Measurements from ENCODE around the gene CAP2. TPM values are rescaled to one million over a fixed set of nuclear protein-coding genes. Genes with fewer than 3 reads are reported as not detected.

The CAP2 gene
- 10 to 100 TPM; 28.5 to 66.5 (median 59.0) TPM for total RNA-seq

DNA sequence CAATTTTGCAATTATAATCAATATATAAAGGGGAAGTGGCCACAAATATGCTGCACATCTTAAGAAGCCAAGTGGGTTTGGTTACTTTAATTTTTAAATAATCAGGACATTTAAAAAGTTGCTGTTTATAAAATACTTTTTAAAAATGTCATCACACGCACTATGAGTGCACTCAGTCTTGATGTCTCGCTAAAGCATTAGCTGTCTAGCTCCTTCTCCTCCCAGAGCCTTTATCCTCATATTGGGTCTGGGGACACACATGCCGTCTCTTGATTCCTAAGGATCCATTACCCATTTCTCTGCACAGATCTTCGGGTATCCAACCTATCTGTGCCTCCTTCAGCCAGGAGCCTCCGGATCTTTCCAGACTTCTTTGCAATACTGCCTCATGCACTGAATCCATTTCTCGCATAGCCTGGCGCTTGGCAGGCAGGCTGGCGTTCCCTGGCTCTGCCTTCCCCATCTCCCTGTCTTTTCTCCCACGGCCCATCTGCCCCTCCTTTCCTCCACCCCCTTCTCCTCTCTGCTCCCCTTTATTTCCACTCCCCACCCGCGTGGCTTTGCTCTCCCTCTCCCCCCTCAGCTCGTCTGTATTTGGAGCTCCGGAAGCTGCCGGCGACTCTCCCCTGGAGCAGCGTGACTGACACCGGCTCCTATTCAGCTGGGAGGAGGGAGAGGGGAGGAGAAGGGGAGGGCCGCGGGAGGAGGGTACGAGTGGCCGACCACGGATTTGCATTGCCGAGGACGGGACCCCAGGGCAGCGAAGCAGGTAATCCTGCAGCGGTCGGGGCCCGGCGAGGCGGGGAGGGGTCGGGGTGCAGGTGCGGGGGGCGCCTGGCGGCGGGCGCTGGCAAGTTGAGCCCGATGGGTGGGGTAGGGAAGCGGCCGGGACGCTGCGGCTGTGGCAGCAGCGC lies at the start of gene CAP2:
Gene CAP2, plus strand, starts transcription at position 618 of the 914 bp plus-strand sequence. CDS start 27,961 bp downstream, outside the sequence.
- Histone ChIP-seq H3K27me3 (no peaks in the 10 kb centered on the region), H3K9me3 (no peaks in the 10 kb centered on the region), H3K36me3 (no peaks in the 10 kb centered on the region), H3K27ac (peak within 1 kb of the TSS; percentile 85 to 98 (median 96)), H3K4me3 (peak within 1 kb of the TSS; percentile 94 to 97), H3K4me1 (peaks cover 0 to 23% (median 7%) of the 10 kb centered on the region in 3 donors)
- peak; percentile 88 for ATAC-seq
- TF ChIP-seq EP300 (IDR thresholded peaks at IDR 0.05) (no peak), CTCF (IDR thresholded peaks at IDR 0.05) (no peak), POLR2A (IDR thresholded peaks at IDR 0.05) (peak; percentile 13 to 17), POLR2AphosphoS5 (IDR thresholded peaks at IDR 0.05) (peak; percentile 41)
- WGBS, 2 donors (ENCODE audit: low coverage in 1 of 2) = 3 to 8% methylated on average over 9 to 11 of the region's 42 CpGs

DNA sequence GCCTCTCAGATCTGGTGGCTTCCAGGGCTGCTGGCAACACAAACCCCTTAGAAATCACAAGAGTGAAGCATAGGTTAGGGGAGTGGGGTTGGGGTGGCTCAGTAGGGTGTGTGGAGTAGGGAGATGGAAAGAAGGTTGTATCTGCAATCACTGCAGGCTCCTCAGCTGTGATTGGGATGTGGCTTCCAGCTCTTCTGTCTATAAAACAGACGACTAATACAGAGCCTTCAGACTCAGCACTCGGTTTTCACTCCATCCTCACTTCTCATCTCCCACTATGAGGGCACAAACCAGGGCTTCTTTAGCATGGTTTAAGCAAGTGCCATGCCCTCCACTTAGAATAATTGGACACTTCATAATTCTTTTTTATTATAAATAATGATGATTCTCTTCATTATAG lies 46.4 kb upstream of the CAP2 start:
- no peak for ATAC-seq
- TF ChIP-seq POLR2AphosphoS5 (IDR thresholded peaks at IDR 0.05) (no peak), EP300 (IDR thresholded peaks at IDR 0.05) (no peak), POLR2A (IDR thresholded peaks at IDR 0.05) (no peak), CTCF (IDR thresholded peaks at IDR 0.05) (no peak)
- Histone ChIP-seq H3K9me3 (no peaks in the 10 kb centered on the region), H3K4me1 (no peaks in the 10 kb centered on the region), H3K4me3 (no peak overlapping the region), H3K36me3 (no peaks in the 10 kb centered on the region), H3K27ac (no peak overlapping the region), H3K27me3 (no peaks in the 10 kb centered on the region)
- WGBS, 2 donors (ENCODE audit: low coverage in 1 of 2) = 36% methylated on average over 2 of the region's 2 CpGs; no CpG with 5 or more reads in 1 of the 2 donors

DNA sequence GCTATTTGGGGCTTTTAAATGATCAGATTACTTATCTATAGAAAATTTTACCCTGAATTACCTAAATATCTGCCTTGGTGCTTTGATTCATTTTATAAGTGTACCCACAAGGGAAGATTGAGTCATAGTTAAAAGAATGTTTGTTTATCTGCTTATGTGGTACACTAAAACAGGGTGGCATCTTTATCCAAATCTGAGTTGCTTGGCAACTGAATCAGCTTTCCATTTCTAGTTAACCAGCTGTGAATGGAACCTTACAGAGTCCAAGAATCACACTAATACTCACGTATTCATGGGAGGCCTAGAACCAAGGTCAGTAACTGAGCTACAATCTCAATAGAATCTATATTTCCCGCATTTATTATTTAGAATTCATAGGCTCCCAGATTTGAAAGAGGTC lies 44.0 kb upstream of the CAP2 start:
- TF ChIP-seq CTCF (IDR thresholded peaks at IDR 0.05) = no peak
- TF ChIP-seq EP300 (IDR thresholded peaks at IDR 0.05) = no peak
- TF ChIP-seq POLR2A (IDR thresholded peaks at IDR 0.05) = no peak
- TF ChIP-seq POLR2AphosphoS5 (IDR thresholded peaks at IDR 0.05) = no peak
- no peak overlapping the region for H3K4me3 ChIP-seq
- no peaks in the 10 kb centered on the region for H3K4me1 ChIP-seq
- no peaks in the 10 kb centered on the region for H3K36me3 ChIP-seq
- H3K27ac ChIP-seq = no peak overlapping the region
- WGBS, 2 donors (ENCODE audit: low coverage in 1 of 2) = 78 to 93% methylated on average over 2 of the region's 2 CpGs
- H3K9me3 ChIP-seq = no peaks in the 10 kb centered on the region
- no peaks in the 10 kb centered on the region for H3K27me3 ChIP-seq
- no peak for ATAC-seq

- H3K27ac ChIP-seq = no peak overlapping the region
- H3K36me3 ChIP-seq = no peaks in the 10 kb centered on the region
- H3K4me3 ChIP-seq = no peak overlapping the region
- H3K4me1 ChIP-seq = peaks cover 0 to 3% (median 0%) of the 10 kb centered on the region in 3 donors
- H3K27me3 ChIP-seq = no peaks in the 10 kb centered on the region
- no peak for ATAC-seq
- H3K9me3 ChIP-seq = no peaks in the 10 kb centered on the region
- TF ChIP-seq EP300 (IDR thresholded peaks at IDR 0.05) = no peak
- TF ChIP-seq POLR2AphosphoS5 (IDR thresholded peaks at IDR 0.05) = no peak
- no peak for TF ChIP-seq POLR2A (IDR thresholded peaks at IDR 0.05)
- TF ChIP-seq CTCF (IDR thresholded peaks at IDR 0.05) = no peak
These were observed 41.1 kb upstream of the CAP2 start for GRCh38 chr6:17352302-17352701.
